ENCODE measurements around the gene CDKN1C. TPM values are rescaled to one million over a fixed set of nuclear protein-coding genes. Genes with fewer than 3 reads are reported as not detected.

The CDKN1C gene
- total and polyA plus RNA-seq, 2 experiments from 2014 or later, result 470 to 526 TPM

GRCh38 chr11:2933375-2934020, 47.9 kb upstream of the CDKN1C start:
- peaks cover 7% of the 10 kb centered on the region for H3K9me3 ChIP-seq (ENCODE audit: low read depth)
- no peak overlapping the region for H3K4me3 ChIP-seq
- H3K27ac ChIP-seq, result no peak overlapping the region
- H3K36me3 ChIP-seq (replicated peaks; ENCODE audit: insufficient read depth, low read depth), result no peaks in the 10 kb centered on the region
- H3K4me2 ChIP-seq, result no peak overlapping the region
- DNase-seq (ENCODE audit: low spot score), result no peak
- no peaks in the 10 kb centered on the region for H3K79me2 ChIP-seq
- H3K9me2 ChIP-seq (replicated peaks; ENCODE audit: insufficient read depth), result no peaks in the 10 kb centered on the region
- peaks cover 8% of the 10 kb centered on the region for H3K27me3 ChIP-seq
- peaks cover 9% of the 10 kb centered on the region for H3K4me1 ChIP-seq (ENCODE audit: insufficient read depth)
- H2AFZ ChIP-seq, result no peak overlapping the region
- TF ChIP-seq CTCF (IDR thresholded peaks at IDR 0.05; ENCODE audit: poor library complexity), result no peak
- TF ChIP-seq EZH2phosphoT487 (IDR thresholded peaks at IDR 0.05; ENCODE audit: low read depth, severe bottlenecking, unreplicated experiment), result no peak
- TF ChIP-seq EZH2 (IDR thresholded peaks at IDR 0.05; ENCODE audit: borderline replicate concordance), result no peak
- WGBS (ENCODE audit: low lambda C conversion rate, missing lambda C conversion rate), result 79% methylated on average over 11 of the region's 12 CpGs
- no peaks in the 10 kb centered on the region for H4K20me1 ChIP-seq (ENCODE audit: insufficient read depth, poor library complexity, severe bottlenecking)

- Histone ChIP-seq H3K36me3 (replicated peaks; ENCODE audit: insufficient read depth, low read depth) (no peaks in the 10 kb centered on the region), H2AFZ (no peak overlapping the region), H3K79me2 (no peaks in the 10 kb centered on the region), H3K4me1 (ENCODE audit: insufficient read depth) (peaks cover 16% of the 10 kb centered on the region), H3K4me2 (no peak overlapping the region), H3K9me2 (replicated peaks; ENCODE audit: insufficient read depth) (no peaks in the 10 kb centered on the region), H3K9me3 (ENCODE audit: low read depth) (peaks cover 5% of the 10 kb centered on the region), H3K27me3 (peaks cover 15% of the 10 kb centered on the region), H3K4me3 (no peak overlapping the region), H4K20me1 (ENCODE audit: insufficient read depth, poor library complexity, severe bottlenecking) (no peaks in the 10 kb centered on the region), H3K27ac (no peak overlapping the region)
- no peak for DNase-seq (ENCODE audit: low spot score)
- no peak for TF ChIP-seq CTCF (IDR thresholded peaks at IDR 0.05; ENCODE audit: poor library complexity)
- TF ChIP-seq EZH2 (IDR thresholded peaks at IDR 0.05; ENCODE audit: borderline replicate concordance), result no peak
- TF ChIP-seq EZH2phosphoT487 (IDR thresholded peaks at IDR 0.05; ENCODE audit: low read depth, severe bottlenecking, unreplicated experiment), result no peak
- WGBS (ENCODE audit: low lambda C conversion rate, missing lambda C conversion rate), result 78% methylated on average over 15 of the region's 15 CpGs
These were observed 47.3 kb upstream of the CDKN1C start for GRCh38 chr11:2932850-2933251.

- TF ChIP-seq CTCF (IDR thresholded peaks at IDR 0.05; ENCODE audit: poor library complexity) (no peak), EZH2phosphoT487 (IDR thresholded peaks at IDR 0.05; ENCODE audit: low read depth, severe bottlenecking, unreplicated experiment) (no peak), EZH2 (IDR thresholded peaks at IDR 0.05; ENCODE audit: borderline replicate concordance) (no peak)
These were observed 46.5 kb upstream of the CDKN1C start for GRCh38 chr11:2931771-2932738.

More at GRCh38 chr11:2931771-2932738, 46.5 kb upstream of the CDKN1C start:
- H3K27ac ChIP-seq, result no peak overlapping the region
- H2AFZ ChIP-seq, result no peak overlapping the region
- H3K9me3 ChIP-seq (ENCODE audit: low read depth), result no peaks in the 10 kb centered on the region
- H3K4me1 ChIP-seq (ENCODE audit: insufficient read depth), result peaks cover 16% of the 10 kb centered on the region
- H3K4me3 ChIP-seq, result no peak overlapping the region
- 78% methylated on average over 12 of the region's 13 CpGs for WGBS (ENCODE audit: low lambda C conversion rate, missing lambda C conversion rate)
- H3K9me2 ChIP-seq (replicated peaks; ENCODE audit: insufficient read depth), result no peaks in the 10 kb centered on the region
- DNase-seq (ENCODE audit: low spot score), result no peak
- no peaks in the 10 kb centered on the region for H3K79me2 ChIP-seq
- H3K36me3 ChIP-seq (replicated peaks; ENCODE audit: insufficient read depth, low read depth), result no peaks in the 10 kb centered on the region
- peaks cover 23% of the 10 kb centered on the region for H3K27me3 ChIP-seq
- H4K20me1 ChIP-seq (ENCODE audit: insufficient read depth, poor library complexity, severe bottlenecking), result no peaks in the 10 kb centered on the region
- H3K4me2 ChIP-seq, result no peak overlapping the region

Data from hepatocyte (in vitro differentiated cells).